ENCODE measurements around the gene TRIM25. TPM values are rescaled to one million over a fixed set of nuclear protein-coding genes. Genes with fewer than 3 reads are reported as not detected.
A peak's percentile ranks its signal among the peaks of the same experiment; 100 is the strongest.

TRIM25 gene
- polyA plus RNA-seq, 3 donors from 2014 or later, result 3.8 to 10.7 (median 4.7) TPM

GRCh38 chr17:56898874-56899273, 15.0 kb downstream of the TRIM25 start:
- Mint-ChIP-seq H3K4me1 (peaks cover 0 to 8% of the 10 kb centered on the region in 2 donors), H3K36me3 (peaks cover 26 to 58% (median 32%) of the 10 kb centered on the region in 3 donors), H3K27ac (no peak overlapping the region), H3K9me3 (no peaks in the 10 kb centered on the region), H3K4me3 (no peak overlapping the region), H3K27me3 (ENCODE audit: low read depth in 3 of 3) (peaks cover 0 to 2% (median 0%) of the 10 kb centered on the region in 3 donors)
- DNase-seq, result no peak

GRCh38 chr17:56897646-56898424, 16.0 kb downstream of the TRIM25 start:
- H3K36me3 Mint-ChIP-seq, result peaks cover 24 to 60% (median 41%) of the 10 kb centered on the region in 3 donors
- H3K27me3 Mint-ChIP-seq (ENCODE audit: low read depth in 3 of 3), result peaks cover 0 to 2% (median 0%) of the 10 kb centered on the region in 3 donors
- peak overlapping the region in 4 of 6 donors; percentile 3 to 62 (median 22) for H3K27ac Mint-ChIP-seq
- DNase-seq, result no peak
- H3K4me3 Mint-ChIP-seq, result no peak overlapping the region
- H3K4me1 Mint-ChIP-seq, result peaks cover 0 to 8% of the 10 kb centered on the region in 2 donors
- H3K9me3 Mint-ChIP-seq, result no peaks in the 10 kb centered on the region

GRCh38 chr17:56896968-56897359, 16.9 kb downstream of the TRIM25 start:
- peaks cover 32 to 65% (median 39%) of the 10 kb centered on the region in 3 donors for H3K36me3 Mint-ChIP-seq
- H3K4me3 Mint-ChIP-seq, result no peak overlapping the region

GRCh38 chr17:56896217-56896967, 17.5 kb downstream of the TRIM25 start:
- Mint-ChIP-seq H3K4me1 (peaks cover 0 to 8% of the 10 kb centered on the region in 2 donors), H3K9me3 (no peaks in the 10 kb centered on the region), H3K27ac (no peak overlapping the region), H3K27me3 (ENCODE audit: low read depth in 3 of 3) (peaks cover 0 to 4% (median 0%) of the 10 kb centered on the region in 3 donors), H3K4me3 (no peak overlapping the region), H3K36me3 (peaks cover 32 to 60% (median 39%) of the 10 kb centered on the region in 3 donors)
- no peak for DNase-seq

More at GRCh38 chr17:56896968-56897359, 16.9 kb downstream of the TRIM25 start:
- peaks cover 0 to 2% (median 0%) of the 10 kb centered on the region in 3 donors for H3K27me3 Mint-ChIP-seq (ENCODE audit: low read depth in 3 of 3)
- H3K9me3 Mint-ChIP-seq, result no peaks in the 10 kb centered on the region
- H3K4me1 Mint-ChIP-seq, result peaks cover 0 to 8% of the 10 kb centered on the region in 2 donors
- H3K27ac Mint-ChIP-seq, result no peak overlapping the region
- DNase-seq, result no peak

- no peaks in the 10 kb centered on the region for H3K9me3 Mint-ChIP-seq
- H3K36me3 Mint-ChIP-seq, result peaks cover 36 to 60% (median 39%) of the 10 kb centered on the region in 3 donors
- H3K4me3 Mint-ChIP-seq, result no peak overlapping the region
- H3K27me3 Mint-ChIP-seq (ENCODE audit: low read depth in 3 of 3), result peaks cover 0 to 4% (median 0%) of the 10 kb centered on the region in 3 donors
- no peak for DNase-seq
- H3K4me1 Mint-ChIP-seq, result peaks cover 0 to 8% of the 10 kb centered on the region in 2 donors
- H3K27ac Mint-ChIP-seq, result no peak overlapping the region
Measured at GRCh38 chr17:56894859-56895455, 18.9 kb downstream of the TRIM25 start.

GRCh38 chr17:56893503-56893902, 20.3 kb downstream of the TRIM25 start:
- no peak overlapping the region for H3K4me3 Mint-ChIP-seq
- peaks cover 0 to 2% (median 0%) of the 10 kb centered on the region in 3 donors for H3K27me3 Mint-ChIP-seq (ENCODE audit: low read depth in 3 of 3)
- H3K27ac Mint-ChIP-seq, result no peak overlapping the region
- H3K36me3 Mint-ChIP-seq, result peaks cover 39 to 59% (median 43%) of the 10 kb centered on the region in 3 donors
- DNase-seq, result no peak
- H3K4me1 Mint-ChIP-seq, result peaks cover 0 to 8% of the 10 kb centered on the region in 2 donors
- H3K9me3 Mint-ChIP-seq, result no peaks in the 10 kb centered on the region

- no peak overlapping the region for H3K4me3 Mint-ChIP-seq
- H3K27me3 Mint-ChIP-seq (ENCODE audit: low read depth in 3 of 3), result peaks cover 0 to 2% (median 0%) of the 10 kb centered on the region in 3 donors
- H3K36me3 Mint-ChIP-seq, result peaks cover 40 to 62% (median 54%) of the 10 kb centered on the region in 3 donors
- peak overlapping the region in 2 of 6 donors; percentile 0 to 8 for H3K27ac Mint-ChIP-seq
- peaks cover 0 to under 1% of the 10 kb centered on the region in 2 donors for H3K4me1 Mint-ChIP-seq
- H3K9me3 Mint-ChIP-seq, result peaks cover 0 to 4% (median 0%) of the 10 kb centered on the region in 6 donors
- no peak for DNase-seq
Measured at GRCh38 chr17:56892333-56892732, 21.5 kb downstream of the TRIM25 start.

- peaks cover 0 to 2% (median 0%) of the 10 kb centered on the region in 3 donors for H3K27me3 Mint-ChIP-seq (ENCODE audit: low read depth in 3 of 3)
- no peaks in the 10 kb centered on the region for H3K4me1 Mint-ChIP-seq
- peak; percentile 30 to 51 (median 39) for DNase-seq
- H3K36me3 Mint-ChIP-seq, result peaks cover 44 to 68% (median 59%) of the 10 kb centered on the region in 3 donors
- H3K27ac Mint-ChIP-seq, result peak overlapping the region in 1 of 6 donors; percentile 0
- H3K9me3 Mint-ChIP-seq, result peaks cover 0 to 7% (median 0%) of the 10 kb centered on the region in 6 donors
- H3K4me3 Mint-ChIP-seq, result no peak overlapping the region
Measured at GRCh38 chr17:56891751-56892150, 22.1 kb downstream of the TRIM25 start.

- no peak for DNase-seq
- Mint-ChIP-seq H3K9me3 (peaks cover 0 to 7% (median 0%) of the 10 kb centered on the region in 6 donors), H3K27ac (peak overlapping the region in 1 of 6 donors; percentile 2), H3K4me1 (no peaks in the 10 kb centered on the region), H3K36me3 (peaks cover 44 to 73% (median 65%) of the 10 kb centered on the region in 3 donors), H3K4me3 (no peak overlapping the region), H3K27me3 (ENCODE audit: low read depth in 3 of 3) (peaks cover 0 to 2% (median 0%) of the 10 kb centered on the region in 3 donors)
Measured at GRCh38 chr17:56890906-56891674, 22.8 kb downstream of the TRIM25 start.

- Mint-ChIP-seq H3K27ac (no peak overlapping the region), H3K27me3 (ENCODE audit: low read depth in 3 of 3) (peaks cover 0 to 2% (median 0%) of the 10 kb centered on the region in 3 donors), H3K9me3 (peaks cover 0 to 7% (median 0%) of the 10 kb centered on the region in 6 donors), H3K4me1 (no peaks in the 10 kb centered on the region), H3K36me3 (peaks cover 44 to 68% (median 58%) of the 10 kb centered on the region in 3 donors), H3K4me3 (no peak overlapping the region)
- DNase-seq, result no peak
Measured at GRCh38 chr17:56890390-56890789, 23.5 kb downstream of the TRIM25 start.

- H3K27me3 Mint-ChIP-seq (ENCODE audit: low read depth in 3 of 3), result peaks cover 0 to 2% (median 0%) of the 10 kb centered on the region in 3 donors
- no peak for DNase-seq
- H3K4me1 Mint-ChIP-seq, result no peaks in the 10 kb centered on the region
- peaks cover 31 to 53% (median 37%) of the 10 kb centered on the region in 3 donors for H3K36me3 Mint-ChIP-seq
- peaks cover 0 to 7% (median 0%) of the 10 kb centered on the region in 6 donors for H3K9me3 Mint-ChIP-seq
- H3K4me3 Mint-ChIP-seq, result no peak overlapping the region
- peak overlapping the region in 1 of 6 donors; percentile 65 for H3K27ac Mint-ChIP-seq
Measured at GRCh38 chr17:56887552-56888467, 26.0 kb downstream of the TRIM25 start.

- peaks cover 24 to 46% (median 30%) of the 10 kb centered on the region in 3 donors for H3K36me3 Mint-ChIP-seq
- DNase-seq, result no peak
- peaks cover 0 to 7% (median 0%) of the 10 kb centered on the region in 6 donors for H3K9me3 Mint-ChIP-seq
- no peak overlapping the region for H3K4me3 Mint-ChIP-seq
- H3K27ac Mint-ChIP-seq, result peak overlapping the region in 1 of 6 donors; percentile 65
- no peaks in the 10 kb centered on the region for H3K4me1 Mint-ChIP-seq
- peaks cover 0 to 2% (median 0%) of the 10 kb centered on the region in 3 donors for H3K27me3 Mint-ChIP-seq (ENCODE audit: low read depth in 3 of 3)
Measured at GRCh38 chr17:56887105-56887504, 26.7 kb downstream of the TRIM25 start.
